Endothelial cell of umbilical vein (primary cell): ENCODE data around the gene CTSE. TPM values are rescaled to one million over a fixed set of nuclear protein-coding genes. Genes with fewer than 3 reads are reported as not detected.

Source experiments
- BruUV-seq: library from RNA; stranded (reverse); fragments of 400-500 nt; replicated peaks from 2 replicates; lab custom pipeline; 2021; lab: Mats Ljungman, UMichigan
- CTCF ChIA-PET: fragments of 300-600, 350-600 bp; sonication (Branson Sonifier 250); formaldehyde crosslinking; loops from one replicate; lab custom pipeline; 2021; ENCODE audit warnings: antibody characterized with exemption, inconsistent platforms; lab: Charles Lee
- POLR2A ChIA-PET: fragments of 300-600, 350-600 bp; sonication (Branson Sonifier 250); formaldehyde crosslinking; loops from one replicate; lab custom pipeline; 2021; ENCODE audit warnings: antibody characterized with exemption, inconsistent platforms; lab: Charles Lee
- DNase-seq: peaks from one replicate; pipeline ENCODE4 v3.0.0-alpha.2; 2011; ENCODE audit warnings: low read depth, low spot score
- FAIRE-seq: peaks from 2 replicates; lab custom pipeline; 2011; peaks lifted over from hg19 to GRCh38; lab: Jason Lieb, UNC
- H2AFZ ChIP-seq: 2 replicates; pipeline ENCODE4 v1.6.0; 2012; ENCODE audit warnings: low read depth, low read length, control low read depth, inconsistent platforms
- H3K27ac ChIP-seq: 2 replicates; pipeline ENCODE4 v1.5.1; 2011; ENCODE audit warnings: low read depth, mild to moderate bottlenecking, control low read depth, low read length, moderate library complexity; ENCODE audit not compliant: insufficient read depth
- H3K27me3 ChIP-seq, 2 experiments: 2 replicates each; pipeline versions ENCODE4 v1.6.0 to v1.6.1; 2011; ENCODE audit warnings: low read length in 2 of 2, mixed read lengths in 1 of 2; ENCODE audit not compliant: control insufficient read depth in 2 of 2, insufficient read depth in 2 of 2
- H3K36me3 ChIP-seq, 2 experiments: 2 replicates in 1 of 2; 3 replicates in 1 of 2; pipeline ENCODE4 v1.5.1; 2011; ENCODE audit warnings: low read length in 2 of 2, mild to moderate bottlenecking in 1 of 2, moderate library complexity in 1 of 2; ENCODE audit not compliant: control insufficient read depth in 2 of 2, insufficient read depth in 2 of 2; ENCODE audit errors: extremely low read depth in 1 of 2
- H3K4me1 ChIP-seq: 3 replicates; pipeline ENCODE4 v1.5.1; 2011; ENCODE audit warnings: mild to moderate bottlenecking, low read length; ENCODE audit not compliant: control insufficient read depth, insufficient read depth; ENCODE audit errors: extremely low read depth
- H3K4me2 ChIP-seq: 2 replicates; pipeline ENCODE4 v1.6.1; 2011; ENCODE audit warnings: low read length, control low read depth, mixed read lengths; ENCODE audit not compliant: insufficient read depth
- H3K4me3 ChIP-seq, 3 experiments: fragments of 200-600 bp in 1 of 3; sonication (generic), shearing (Covaris generic) in 1 of 3; replicated peaks in 1 of 3; 2 replicates each; pipeline ENCODE4 v1.5.1; 2011 to 2016; ENCODE audit warnings: control low read depth in 3 of 3, low read length in 3 of 3, mild to moderate bottlenecking in 2 of 3, inconsistent platforms in 1 of 3, low read depth in 1 of 3, moderate library complexity in 1 of 3; ENCODE audit not compliant: insufficient read depth in 1 of 3
- H3K79me2 ChIP-seq: 2 replicates; pipeline ENCODE4 v1.6.0; 2012; ENCODE audit warnings: low read length, inconsistent platforms; ENCODE audit not compliant: control insufficient read depth, insufficient read depth
- H3K9ac ChIP-seq: replicated peaks from 2 replicates; pipeline ENCODE3; 2011; ENCODE audit warnings: low read length, control low read depth; ENCODE audit not compliant: insufficient read depth; ENCODE audit errors: extremely low read depth
- H3K9me1 ChIP-seq: replicated peaks from 3 replicates; pipeline ENCODE4 v1.6.0; 2011; ENCODE audit warnings: mild to moderate bottlenecking, low read length; ENCODE audit not compliant: control insufficient read depth, insufficient read depth; ENCODE audit errors: extremely low read depth
- H3K9me3 ChIP-seq: replicated peaks from 2 replicates; pipeline ENCODE4 v1.5.1; 2012; ENCODE audit warnings: low read length, inconsistent platforms; ENCODE audit not compliant: control insufficient read depth, insufficient read depth
- H4K20me1 ChIP-seq: replicated peaks from 2 replicates; pipeline ENCODE3; 2011; ENCODE audit warnings: mild to moderate bottlenecking, low read length; ENCODE audit not compliant: control insufficient read depth, insufficient read depth; ENCODE audit errors: extremely low read depth
- EZH2 ChIP-seq: IDR thresholded peaks from 2 replicates; pipeline ENCODE4 v1.6.1; 2012; ENCODE audit warnings: borderline replicate concordance, low read depth, mild to moderate bottlenecking, moderate library complexity, low read length, inconsistent platforms; ENCODE audit not compliant: severe bottlenecking
- FOS ChIP-seq: IDR thresholded peaks from 2 replicates; pipeline ENCODE4 v1.6.1; 2011; ENCODE audit warnings: mild to moderate bottlenecking, low read length, moderate library complexity, borderline replicate concordance; ENCODE audit not compliant: insufficient read depth
- GATA2 ChIP-seq: IDR thresholded peaks from 2 replicates; pipeline ENCODE4 v1.7.0; 2011; ENCODE audit warnings: low read depth, mild to moderate bottlenecking, moderate library complexity, mixed read lengths, low read length; ENCODE audit not compliant: insufficient read length, insufficient read depth
- JUN ChIP-seq: IDR thresholded peaks from 2 replicates; pipeline ENCODE4 v1.6.1; 2011; ENCODE audit warnings: borderline replicate concordance, low read depth; ENCODE audit not compliant: insufficient read length, insufficient read depth
- MAX ChIP-seq: IDR thresholded peaks from 2 replicates; pipeline ENCODE4 v1.6.1; 2011; ENCODE audit not compliant: insufficient read depth, insufficient read length
- POLR2A ChIP-seq: IDR thresholded peaks from 2 replicates; pipeline ENCODE4 v1.6.1; 2012; ENCODE audit warnings: low read depth, mild to moderate bottlenecking, control low read depth, low read length
- POLR2AphosphoS5 ChIP-seq: IDR thresholded peaks from 2 replicates; pipeline ENCODE4 v1.6.1; 2012; ENCODE audit warnings: low read depth, mild to moderate bottlenecking, control low read depth, low read length, moderate library complexity; ENCODE audit not compliant: insufficient read depth
- dilution Hi-C: fragments of 300-500 bp; cut with MboI; formaldehyde crosslinking; loops from one replicate; pipeline ENCODE4 v1.15.0; 2019; ENCODE audit warnings: low sequenced_read_pairs; ENCODE audit not compliant: extremely low pct_ligation_motif_present
- intact Hi-C: fragments of 100-400 bp; cut with micrococcal nuclease; formaldehyde crosslinking; loops from one replicate; pipeline ENCODE4 v1.10.0; 2022
- polyA plus RNA-seq, 4 experiments: library from polyadenylated mRNA; depleted of rRNA in 3 of 4; stranded (reverse) in 3 of 4; unstranded in 1 of 4; fragments of >200 nt; gene quantifications; 2 replicates each; pipeline versions ENCODE4 v1.2.1 to v1.2.3, GENCODE V29; 2011 to 2012; ENCODE audit warnings: missing spikeins in 1 of 4
- total RNA-seq: library from RNA; stranded (reverse); gene quantifications from 2 replicates; pipeline ENCODE4 v1.2.3, GENCODE V29; 2021

The CTSE gene
- total and polyA plus RNA-seq, 2 donors (not counting 3 experiments of a cell fraction or from before 2014, with no cell fraction given), result 0.17 TPM; not detected in 1

- intact Hi-C loops (no loop called here), dilution Hi-C loops (no loop called here)
- H3K9me1 ChIP-seq, result no peaks in the 10 kb centered on the region
- H3K4me3 ChIP-seq, result no peak overlapping the region
- H3K9me3 ChIP-seq, result no peaks in the 10 kb centered on the region
- H3K36me3 ChIP-seq, result no peaks in the 10 kb centered on the region
- peaks cover 2% of the 10 kb centered on the region for H3K4me1 ChIP-seq
- BruUV-seq, result no TSS peak
- no peaks in the 10 kb centered on the region for H3K79me2 ChIP-seq
- DNase-seq (no peak), FAIRE-seq (no peak)
- no peaks in the 10 kb centered on the region for H3K27me3 ChIP-seq
- H2AFZ ChIP-seq, result no peak overlapping the region
- POLR2A ChIA-PET, result no interaction called here
- H3K27ac ChIP-seq, result no peak overlapping the region
- TF ChIP-seq POLR2A, result no peak
- TF ChIP-seq FOS, result no peak
- TF ChIP-seq GATA2, result no peak
- TF ChIP-seq MAX, result no peak
- TF ChIP-seq JUN, result no peak
- H3K4me2 ChIP-seq, result no peak overlapping the region
- CTCF ChIA-PET, result interaction anchor here (0.7 to 1.5 kb wide), 6 partner anchors 13 to 104 kb away, joined by 3 to 8 read pairs (median 5); no protein-coding TSS in a partner anchor
- H3K9ac ChIP-seq, result no peak overlapping the region
- no peaks in the 10 kb centered on the region for H4K20me1 ChIP-seq
Measured at GRCh38 chr1:206002160-206002559, 21.5 kb downstream of the CTSE start.

DNA sequence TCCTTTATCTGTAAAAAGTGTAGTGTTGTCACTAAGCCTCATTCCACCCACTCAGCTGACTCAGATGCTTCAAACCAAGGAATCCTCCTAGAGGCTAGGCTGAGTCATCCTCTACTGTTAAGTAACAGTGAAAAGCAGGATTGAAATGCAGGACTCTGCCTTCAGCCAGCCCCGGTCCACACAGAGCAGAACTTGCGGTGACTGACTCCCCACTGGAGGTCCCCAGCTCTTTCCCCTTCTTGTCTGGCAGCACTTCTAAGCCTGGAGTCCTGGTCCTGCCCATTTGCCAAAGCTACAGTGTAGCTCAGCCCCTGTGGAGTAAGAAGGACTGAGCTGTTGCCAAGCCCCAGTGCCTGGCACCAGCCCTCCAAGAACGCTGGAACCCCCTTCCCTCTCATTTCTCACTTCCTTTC is 22.2 kb downstream of the CTSE start:
- Histone ChIP-seq H3K27me3 (no peaks in the 10 kb centered on the region), H3K36me3 (no peaks in the 10 kb centered on the region), H3K9me1 (no peaks in the 10 kb centered on the region), H3K4me1 (peaks cover 2% of the 10 kb centered on the region), H4K20me1 (no peaks in the 10 kb centered on the region), H3K9me3 (no peaks in the 10 kb centered on the region), H3K9ac (no peak overlapping the region), H3K4me3 (no peak overlapping the region), H3K27ac (no peak overlapping the region), H3K4me2 (no peak overlapping the region), H2AFZ (peak overlapping the region; percentile 65), H3K79me2 (no peaks in the 10 kb centered on the region)
- dilution Hi-C loops (no loop called here), intact Hi-C loops (no loop called here)
- ChIA-PET CTCF (interaction anchor here (0.8 to 1.3 kb wide), 5 partner anchors 9 to 105 kb away, joined by 3 to 7 read pairs (median 4); no protein-coding TSS in a partner anchor), POLR2A (no interaction called here)
- BruUV-seq, result no TSS peak
- peak; percentile 53 for DNase-seq
- FAIRE-seq, result no peak
- peak; percentile 76 for TF ChIP-seq FOS
- no peak for TF ChIP-seq EZH2
- TF ChIP-seq POLR2A, result no peak
- TF ChIP-seq MAX, result no peak
- TF ChIP-seq POLR2AphosphoS5, result no peak
- no peak for TF ChIP-seq JUN
